ENCODE data around the gene RGS11. TPM values are rescaled to one million over a fixed set of nuclear protein-coding genes. Genes with fewer than 3 reads are reported as not detected.

RGS11 gene
- total RNA-seq, 1 donor from 2014 or later: 0.46 TPM

- no peaks in the 10 kb centered on the region for H3K4me1 Mint-ChIP-seq (ENCODE audit: low read depth)
- H3K36me3 Mint-ChIP-seq (ENCODE audit: low read depth): peaks cover 20% of the 10 kb centered on the region
- H3K27me3 Mint-ChIP-seq (ENCODE audit: low read depth): no peaks in the 10 kb centered on the region
Observed at GRCh38 chr16:290681-291405, 15.1 kb upstream of the RGS11 start.

GRCh38 chr16:290015-290680 lies 14.4 kb upstream of the RGS11 start:
- intact Hi-C loops (cut with micrococcal nuclease): no loop called here
- Mint-ChIP-seq H3K4me1 (ENCODE audit: low read depth) (no peaks in the 10 kb centered on the region), H3K36me3 (ENCODE audit: low read depth) (peaks cover 20% of the 10 kb centered on the region), H3K9me3 (no peaks in the 10 kb centered on the region), H3K27me3 (ENCODE audit: low read depth) (no peaks in the 10 kb centered on the region), H3K4me3 (ENCODE audit: low read depth) (no peak overlapping the region), H3K27ac (no peak overlapping the region)
- DNase-seq (ENCODE audit: low spot score): no peak

More at GRCh38 chr16:290681-291405, 15.1 kb upstream of the RGS11 start:
- Mint-ChIP-seq H3K9me3 (no peaks in the 10 kb centered on the region), H3K4me3 (ENCODE audit: low read depth) (no peak overlapping the region), H3K27ac (no peak overlapping the region)
- DNase-seq (ENCODE audit: low spot score): no peak
- intact Hi-C loops (cut with micrococcal nuclease): no loop called here

- no peaks in the 10 kb centered on the region for H3K9me3 Mint-ChIP-seq
- H3K4me3 Mint-ChIP-seq (ENCODE audit: low read depth): no peak overlapping the region
- H3K4me1 Mint-ChIP-seq (ENCODE audit: low read depth): no peaks in the 10 kb centered on the region
- peaks cover 20% of the 10 kb centered on the region for H3K36me3 Mint-ChIP-seq (ENCODE audit: low read depth)
- no peaks in the 10 kb centered on the region for H3K27me3 Mint-ChIP-seq (ENCODE audit: low read depth)
- intact Hi-C loops (cut with micrococcal nuclease): no loop called here
- no peak overlapping the region for H3K27ac Mint-ChIP-seq
- DNase-seq (ENCODE audit: low spot score): no peak
Observed at GRCh38 chr16:289395-289997, 13.8 kb upstream of the RGS11 start.

GRCh38 chr16:287981-288920 lies 12.5 kb upstream of the RGS11 start:
- H3K4me1 Mint-ChIP-seq (ENCODE audit: low read depth): no peaks in the 10 kb centered on the region
- DNase-seq (ENCODE audit: low spot score): no peak

GRCh38 chr16:287298-287811 lies 11.6 kb upstream of the RGS11 start:
- intact Hi-C loops (cut with micrococcal nuclease): no loop called here
- Mint-ChIP-seq H3K9me3 (no peaks in the 10 kb centered on the region), H3K27me3 (ENCODE audit: low read depth) (no peaks in the 10 kb centered on the region), H3K4me1 (ENCODE audit: low read depth) (no peaks in the 10 kb centered on the region), H3K4me3 (ENCODE audit: low read depth) (no peak overlapping the region), H3K27ac (no peak overlapping the region), H3K36me3 (ENCODE audit: low read depth) (peaks cover 10% of the 10 kb centered on the region)
- no peak for DNase-seq (ENCODE audit: low spot score)

More at GRCh38 chr16:287981-288920, 12.5 kb upstream of the RGS11 start:
- peaks cover 14% of the 10 kb centered on the region for H3K36me3 Mint-ChIP-seq (ENCODE audit: low read depth)
- intact Hi-C loops (cut with micrococcal nuclease): no loop called here
- H3K4me3 Mint-ChIP-seq (ENCODE audit: low read depth): no peak overlapping the region
- H3K9me3 Mint-ChIP-seq: no peaks in the 10 kb centered on the region
- H3K27me3 Mint-ChIP-seq (ENCODE audit: low read depth): no peaks in the 10 kb centered on the region
- no peak overlapping the region for H3K27ac Mint-ChIP-seq

DNA sequence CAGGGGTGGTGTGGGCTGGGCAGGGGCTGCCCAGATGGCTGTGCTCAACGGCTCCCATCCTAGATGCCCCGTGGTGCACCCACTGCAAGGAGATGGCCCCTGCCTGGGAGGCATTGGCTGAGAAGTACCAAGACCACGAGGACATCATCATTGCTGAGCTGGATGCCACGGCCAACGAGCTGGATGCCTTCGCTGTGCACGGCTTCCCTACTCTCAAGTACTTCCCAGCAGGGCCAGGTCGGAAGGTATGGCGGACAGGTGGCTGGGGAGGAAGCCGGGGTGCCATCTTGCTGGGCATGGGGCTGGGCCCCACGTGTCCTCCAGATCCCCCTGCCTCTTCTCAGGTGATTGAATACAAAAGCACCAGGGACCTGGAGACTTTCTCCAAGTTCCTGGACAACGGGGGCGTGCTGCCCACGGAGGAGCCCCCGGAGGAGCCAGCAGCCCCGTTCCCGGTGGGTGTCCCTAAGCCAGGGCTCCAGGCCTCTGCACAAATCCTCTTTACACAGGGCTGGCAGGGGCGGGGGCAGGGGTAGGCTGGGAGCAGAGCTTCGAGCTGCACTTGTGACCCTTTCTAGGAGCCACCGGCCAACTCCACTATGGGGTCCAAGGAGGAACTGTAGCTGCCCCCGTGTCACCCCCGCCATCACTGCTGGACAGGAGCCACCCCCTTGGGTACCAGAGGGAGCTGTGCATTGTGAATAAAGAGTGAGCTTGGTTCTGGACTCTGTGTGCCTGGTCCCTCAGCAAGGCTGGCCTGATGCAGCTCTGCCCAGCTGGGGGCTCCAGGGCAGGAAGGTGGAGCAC lies 10.9 kb upstream of the RGS11 start:
- peaks cover 2% of the 10 kb centered on the region for H3K27me3 Mint-ChIP-seq (ENCODE audit: low read depth)
- no peak for DNase-seq (ENCODE audit: low spot score)
- H3K9me3 Mint-ChIP-seq: no peaks in the 10 kb centered on the region
- H3K4me3 Mint-ChIP-seq (ENCODE audit: low read depth): no peak overlapping the region
- peaks cover 10% of the 10 kb centered on the region for H3K36me3 Mint-ChIP-seq (ENCODE audit: low read depth)
- no peak overlapping the region for H3K27ac Mint-ChIP-seq
- no peaks in the 10 kb centered on the region for H3K4me1 Mint-ChIP-seq (ENCODE audit: low read depth)
- intact Hi-C loops (cut with micrococcal nuclease): no loop called here

DNA sequence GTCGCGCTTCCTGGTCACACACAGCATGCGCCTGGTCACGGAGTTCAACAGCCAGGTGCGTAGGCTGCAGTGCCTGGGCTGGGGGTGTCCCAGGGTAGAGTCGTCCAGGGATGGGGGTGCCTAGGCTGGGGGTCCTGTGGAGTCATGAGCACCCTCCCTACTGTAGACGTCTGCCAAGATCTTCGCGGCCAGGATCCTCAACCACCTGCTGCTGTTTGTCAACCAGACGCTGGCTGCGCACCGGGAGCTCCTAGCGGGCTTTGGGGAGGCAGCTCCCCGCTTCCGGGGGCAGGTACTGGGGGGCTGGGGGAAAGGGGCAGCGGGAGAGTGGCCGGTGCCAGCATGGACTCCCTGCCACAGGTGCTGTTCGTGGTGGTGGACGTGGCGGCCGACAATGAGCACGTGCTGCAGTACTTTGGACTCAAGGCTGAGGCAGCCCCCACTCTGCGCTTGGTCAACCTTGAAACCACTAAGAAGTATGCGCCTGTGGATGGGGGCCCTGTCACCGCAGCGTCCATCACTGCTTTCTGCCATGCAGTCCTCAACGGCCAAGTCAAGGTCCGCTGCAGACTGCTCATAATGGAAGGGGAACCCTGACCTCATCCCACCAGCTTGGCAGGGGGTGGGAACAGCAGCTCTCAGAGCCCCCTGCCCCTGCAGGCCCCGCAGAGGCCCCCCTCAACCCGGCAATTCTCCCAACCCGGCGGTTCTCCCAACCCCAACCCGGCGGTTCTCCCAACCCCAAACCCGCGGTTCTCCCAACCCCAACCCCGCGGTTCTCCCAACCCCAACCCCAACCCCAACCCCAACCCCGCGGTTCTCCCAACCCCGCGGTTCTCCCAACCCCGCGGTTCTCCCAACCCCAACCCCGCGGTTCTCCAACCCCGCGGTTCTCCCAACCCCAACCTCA lies 9.7 kb upstream of the RGS11 start:
- Mint-ChIP-seq H3K27ac (no peak overlapping the region), H3K4me1 (ENCODE audit: low read depth) (no peaks in the 10 kb centered on the region), H3K27me3 (ENCODE audit: low read depth) (peaks cover 5% of the 10 kb centered on the region), H3K4me3 (ENCODE audit: low read depth) (no peak overlapping the region), H3K9me3 (no peaks in the 10 kb centered on the region), H3K36me3 (ENCODE audit: low read depth) (peaks cover 7% of the 10 kb centered on the region)
- DNase-seq (ENCODE audit: low spot score): no peak
- intact Hi-C loops (cut with micrococcal nuclease): no loop called here

DNA sequence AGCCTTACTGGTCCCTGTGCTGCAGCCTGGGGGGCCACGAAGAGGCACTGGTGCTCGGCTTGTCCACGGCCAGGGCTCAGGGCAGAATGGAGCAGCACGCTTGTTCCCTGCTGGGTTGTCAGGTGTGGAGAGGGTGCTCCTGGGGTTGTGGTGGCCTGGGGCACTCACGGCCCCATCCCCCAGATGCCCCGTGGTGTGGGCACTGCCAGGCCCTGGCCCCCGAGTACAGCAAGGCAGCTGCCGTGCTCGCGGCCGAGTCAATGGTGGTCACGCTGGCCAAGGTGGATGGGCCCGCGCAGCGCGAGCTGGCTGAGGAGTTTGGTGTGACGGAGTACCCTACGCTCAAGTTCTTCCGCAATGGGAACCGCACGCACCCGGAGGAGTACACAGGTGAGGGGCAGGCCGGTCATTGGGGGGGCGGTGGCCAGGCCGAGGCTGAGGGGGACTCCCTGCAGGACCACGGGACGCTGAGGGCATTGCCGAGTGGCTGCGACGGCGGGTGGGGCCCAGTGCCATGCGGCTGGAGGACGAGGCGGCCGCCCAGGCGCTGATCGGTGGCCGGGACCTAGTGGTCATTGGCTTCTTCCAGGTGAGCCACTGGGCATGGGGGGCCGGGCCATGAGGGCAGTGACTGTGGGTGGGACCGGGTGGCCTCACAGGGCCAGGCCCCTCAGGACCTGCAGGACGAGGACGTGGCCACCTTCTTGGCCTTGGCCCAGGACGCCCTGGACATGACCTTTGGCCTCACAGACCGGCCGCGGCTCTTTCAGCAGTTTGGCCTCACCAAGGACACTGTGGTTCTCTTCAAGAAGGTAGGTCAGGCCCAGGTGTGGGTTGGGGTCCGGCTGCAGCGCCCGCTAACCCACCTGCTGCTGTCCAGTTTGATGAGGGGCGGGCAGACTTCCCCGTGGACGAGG lies 8.7 kb upstream of the RGS11 start:
- Mint-ChIP-seq H3K4me1 (ENCODE audit: low read depth) (no peaks in the 10 kb centered on the region), H3K9me3 (no peaks in the 10 kb centered on the region), H3K27me3 (ENCODE audit: low read depth) (peaks cover 6% of the 10 kb centered on the region), H3K36me3 (ENCODE audit: low read depth) (peaks cover 7% of the 10 kb centered on the region), H3K4me3 (ENCODE audit: low read depth) (no peak overlapping the region), H3K27ac (no peak overlapping the region)
- intact Hi-C loops (cut with micrococcal nuclease): no loop called here
- no peak for DNase-seq (ENCODE audit: low spot score)

GRCh38 chr16:283033-283805 lies 7.5 kb upstream of the RGS11 start, which contains the start of gene PDIA2:
Gene PDIA2 (plus strand): TSS chr16:283164. CDS start chr16:283170, 6 bp downstream.
- no peaks in the 10 kb centered on the region for H3K9me3 Mint-ChIP-seq
- H3K27ac Mint-ChIP-seq: no peak within 1 kb of the TSS
- peaks cover 5% of the 10 kb centered on the region for H3K4me1 Mint-ChIP-seq (ENCODE audit: low read depth)
- peaks cover 17% of the 10 kb centered on the region for H3K27me3 Mint-ChIP-seq (ENCODE audit: low read depth)
- intact Hi-C loops (cut with micrococcal nuclease): no loop called here
- no peak for DNase-seq (ENCODE audit: low spot score)
- H3K4me3 Mint-ChIP-seq (ENCODE audit: low read depth): no peak within 1 kb of the TSS
- peaks cover 7% of the 10 kb centered on the region for H3K36me3 Mint-ChIP-seq (ENCODE audit: low read depth)

- Mint-ChIP-seq H3K4me3 (ENCODE audit: low read depth) (no peak overlapping the region), H3K36me3 (ENCODE audit: low read depth) (peaks cover 2% of the 10 kb centered on the region), H3K9me3 (no peaks in the 10 kb centered on the region), H3K27me3 (ENCODE audit: low read depth) (peaks cover 17% of the 10 kb centered on the region), H3K27ac (no peak overlapping the region), H3K4me1 (ENCODE audit: low read depth) (peaks cover 5% of the 10 kb centered on the region)
- DNase-seq (ENCODE audit: low spot score): no peak
- intact Hi-C loops (cut with micrococcal nuclease): no loop called here
Observed at GRCh38 chr16:282491-282890, 6.7 kb upstream of the RGS11 start.

Data from activated T-helper 2 cell treated with anti-CD3 and anti-CD28 coated beads, Interferon-gamma antibody, Interleukin-2, Interleukin-4, amounts not matched to agents 10 μg/mL and 5 μg/mL and 100 μg/mL, durations not matched to agents 14 hours and 24 hours and 36 hours (primary cell).